ENCODE results near the gene PDZD2. TPM values are rescaled to one million over a fixed set of nuclear protein-coding genes. Genes with fewer than 3 reads are reported as not detected.

Gene PDZD2
- total and polyA plus RNA-seq, 2 experiments from 2014 or later, result 8.3 to 16.9 TPM

- no peaks in the 10 kb centered on the region; the same call in 2 of the 3 replicates for H3K36me3 Mint-ChIP-seq (ENCODE audit: low read depth)
- Histone ChIP-seq H3K9me2 (ENCODE audit: insufficient read depth) (no peaks in the 10 kb centered on the region), H2AFZ (no peak overlapping the region), H3F3A (replicated peaks; ENCODE audit: low read depth) (no peaks in the 10 kb centered on the region), H3K4me1 (ENCODE audit: insufficient read depth) (peaks cover 8% of the 10 kb centered on the region), H3K4me2 (no peak overlapping the region), H3K79me2 (replicated peaks; ENCODE audit: insufficient read depth) (no peaks in the 10 kb centered on the region), H3K27me3 (ENCODE audit: insufficient read depth) (peaks cover 5% of the 10 kb centered on the region; the same call in 1 of the 2 replicates), H3K4me3 (no peak overlapping the region), H3K27ac (ENCODE audit: low read depth) (no peak overlapping the region), H4K20me1 (replicated peaks; ENCODE audit: insufficient read depth) (no peaks in the 10 kb centered on the region), H3K36me3 (ENCODE audit: insufficient read depth) (no peaks in the 10 kb centered on the region)
- peaks cover 7% of the 10 kb centered on the region for H3K4me1 Mint-ChIP-seq
- ATAC-seq (no peak), DNase-seq (ENCODE audit: low spot score) (no peak)
- peaks cover 13% of the 10 kb centered on the region for H3K27me3 Mint-ChIP-seq (ENCODE audit: insufficient read depth, low read depth, poor library complexity)
- H3K27ac Mint-ChIP-seq, result no peak overlapping the region
- no peak overlapping the region for H3K4me3 Mint-ChIP-seq
- H3K9me3 Mint-ChIP-seq, result peaks cover 2% of the 10 kb centered on the region; the same call in 1 of the 3 replicates
- TF ChIP-seq EZH2 (IDR thresholded peaks at IDR 0.05; ENCODE audit: low read depth, unreplicated experiment) (no peak), JUNB (IDR thresholded peaks at IDR 0.05; ENCODE audit: unreplicated experiment) (no peak), EZH2phosphoT487 (IDR thresholded peaks at IDR 0.05; ENCODE audit: unreplicated experiment) (no peak), NANOG (IDR thresholded peaks at IDR 0.05; ENCODE audit: borderline replicate concordance) (no peak), CREB1 (CRISPR knock-in tag; IDR thresholded peaks at IDR 0.05; ENCODE audit: low read depth) (no peak), POLR2AphosphoS5 (IDR thresholded peaks at IDR 0.05; ENCODE audit: low read depth) (no peak), ZNF462 (CRISPR knock-in tag; IDR thresholded peaks at IDR 0.05) (no peak), STAT1 (IDR thresholded peaks at IDR 0.05; ENCODE audit: unreplicated experiment) (no peak), ZNF114 (CRISPR knock-in tag; IDR thresholded peaks at IDR 0.05) (no peak), CTCF (conservative IDR thresholded peaks at IDR 0.05; ENCODE audit: low read depth in 2 of 2) (no peak), ZNF331 (CRISPR knock-in tag; IDR thresholded peaks at IDR 0.05; ENCODE audit: low read depth) (no peak)
- TF ChIP-seq, protein P1, sequence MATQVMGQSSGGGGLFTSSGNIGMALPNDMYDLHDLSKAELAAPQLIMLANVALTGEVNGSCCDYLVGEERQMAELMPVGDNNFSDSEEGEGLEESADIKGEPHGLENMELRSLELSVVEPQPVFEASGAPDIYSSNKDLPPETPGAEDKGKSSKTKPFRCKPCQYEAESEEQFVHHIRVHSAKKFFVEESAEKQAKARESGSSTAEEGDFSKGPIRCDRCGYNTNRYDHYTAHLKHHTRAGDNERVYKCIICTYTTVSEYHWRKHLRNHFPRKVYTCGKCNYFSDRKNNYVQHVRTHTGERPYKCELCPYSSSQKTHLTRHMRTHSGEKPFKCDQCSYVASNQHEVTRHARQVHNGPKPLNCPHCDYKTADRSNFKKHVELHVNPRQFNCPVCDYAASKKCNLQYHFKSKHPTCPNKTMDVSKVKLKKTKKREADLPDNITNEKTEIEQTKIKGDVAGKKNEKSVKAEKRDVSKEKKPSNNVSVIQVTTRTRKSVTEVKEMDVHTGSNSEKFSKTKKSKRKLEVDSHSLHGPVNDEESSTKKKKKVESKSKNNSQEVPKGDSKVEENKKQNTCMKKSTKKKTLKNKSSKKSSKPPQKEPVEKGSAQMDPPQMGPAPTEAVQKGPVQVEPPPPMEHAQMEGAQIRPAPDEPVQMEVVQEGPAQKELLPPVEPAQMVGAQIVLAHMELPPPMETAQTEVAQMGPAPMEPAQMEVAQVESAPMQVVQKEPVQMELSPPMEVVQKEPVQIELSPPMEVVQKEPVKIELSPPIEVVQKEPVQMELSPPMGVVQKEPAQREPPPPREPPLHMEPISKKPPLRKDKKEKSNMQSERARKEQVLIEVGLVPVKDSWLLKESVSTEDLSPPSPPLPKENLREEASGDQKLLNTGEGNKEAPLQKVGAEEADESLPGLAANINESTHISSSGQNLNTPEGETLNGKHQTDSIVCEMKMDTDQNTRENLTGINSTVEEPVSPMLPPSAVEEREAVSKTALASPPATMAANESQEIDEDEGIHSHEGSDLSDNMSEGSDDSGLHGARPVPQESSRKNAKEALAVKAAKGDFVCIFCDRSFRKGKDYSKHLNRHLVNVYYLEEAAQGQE (IDR thresholded peaks at IDR 0.05; ENCODE audit: unreplicated experiment), result no peak
- TF ChIP-seq, protein P2, sequence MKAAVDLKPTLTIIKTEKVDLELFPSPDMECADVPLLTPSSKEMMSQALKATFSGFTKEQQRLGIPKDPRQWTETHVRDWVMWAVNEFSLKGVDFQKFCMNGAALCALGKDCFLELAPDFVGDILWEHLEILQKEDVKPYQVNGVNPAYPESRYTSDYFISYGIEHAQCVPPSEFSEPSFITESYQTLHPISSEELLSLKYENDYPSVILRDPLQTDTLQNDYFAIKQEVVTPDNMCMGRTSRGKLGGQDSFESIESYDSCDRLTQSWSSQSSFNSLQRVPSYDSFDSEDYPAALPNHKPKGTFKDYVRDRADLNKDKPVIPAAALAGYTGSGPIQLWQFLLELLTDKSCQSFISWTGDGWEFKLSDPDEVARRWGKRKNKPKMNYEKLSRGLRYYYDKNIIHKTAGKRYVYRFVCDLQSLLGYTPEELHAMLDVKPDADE (IDR thresholded peaks at IDR 0.05), result no peak
Measured at GRCh38 chr5:31759925-31760324, 121.0 kb downstream of the PDZD2 start.

All from GM23338 (cell line).